Osteoblast (primary cell): ENCODE data around the gene CDC37. TPM values are rescaled to one million over a fixed set of nuclear protein-coding genes. Genes with fewer than 3 reads are reported as not detected.
A peak's percentile ranks its signal among the peaks of the same experiment; 100 is the strongest.

Experiments used
- DNase-seq: peaks from one replicate; pipeline ENCODE4 v3.0.0; 2011; ENCODE audit warnings: low spot score, mixed read lengths; ENCODE audit not compliant: insufficient read length; ENCODE audit errors: missing footprints
- H2AFZ ChIP-seq: 2 replicates; pipeline ENCODE4 v1.6.0; 2011; ENCODE audit warnings: mild to moderate bottlenecking, low read length
- H3K27ac ChIP-seq: 2 replicates; pipeline ENCODE4 v1.5.1; 2011; ENCODE audit warnings: mild to moderate bottlenecking, low read depth, low read length, moderate library complexity
- H3K27me3 ChIP-seq: 2 replicates; pipeline ENCODE4 v1.6.0; 2012; ENCODE audit warnings: mild to moderate bottlenecking, control low read depth, inconsistent platforms, low read length, moderate library complexity; ENCODE audit not compliant: insufficient read depth
- H3K36me3 ChIP-seq: 2 replicates; pipeline ENCODE4 v1.5.1; 2011; ENCODE audit warnings: mild to moderate bottlenecking, low read length, control low read depth, moderate library complexity; ENCODE audit not compliant: insufficient read depth
- H3K4me1 ChIP-seq: 2 replicates; pipeline ENCODE4 v1.5.1; 2011; ENCODE audit warnings: mild to moderate bottlenecking, low read length, control low read depth, moderate library complexity; ENCODE audit not compliant: insufficient read depth
- H3K4me2 ChIP-seq: 2 replicates; pipeline ENCODE4 v1.6.0; 2011; ENCODE audit warnings: mild to moderate bottlenecking, low read length; ENCODE audit not compliant: insufficient read depth
- H3K4me3 ChIP-seq: fragments of 200-600 bp; sonication (generic); 3 replicates; pipeline ENCODE4 v1.5.1; 2012; ENCODE audit warnings: mild to moderate bottlenecking, low read length, inconsistent platforms; ENCODE audit not compliant: insufficient read depth
- H3K79me2 ChIP-seq: 2 replicates; pipeline ENCODE4 v1.6.0; 2012; ENCODE audit warnings: mild to moderate bottlenecking, low read length, control low read depth, inconsistent platforms; ENCODE audit not compliant: insufficient read depth
- H3K9me3 ChIP-seq: 2 replicates; pipeline ENCODE4 v1.5.1; 2011; ENCODE audit warnings: low read depth, low read length, control low read depth
- H4K20me1 ChIP-seq: 2 replicates; pipeline ENCODE4 v1.6.0; 2012; ENCODE audit warnings: mild to moderate bottlenecking, low read length, control low read depth; ENCODE audit not compliant: insufficient read depth
- total RNA-seq: library from RNA; depleted of rRNA; stranded (reverse); fragments of >200 nt; gene quantifications from 2 replicates; pipeline ENCODE4 v1.2.3, GENCODE V29; 2012
- TF ChIP-seq, protein P1 (sequence below): IDR thresholded peaks from 2 replicates; pipeline ENCODE4 v1.5.1; 2011; ENCODE audit warnings: mild to moderate bottlenecking, low read depth, low read length, moderate library complexity; ENCODE audit errors: extremely low read depth

CDC37 gene
- total RNA-seq, 1 donor = 154 TPM

DNA sequence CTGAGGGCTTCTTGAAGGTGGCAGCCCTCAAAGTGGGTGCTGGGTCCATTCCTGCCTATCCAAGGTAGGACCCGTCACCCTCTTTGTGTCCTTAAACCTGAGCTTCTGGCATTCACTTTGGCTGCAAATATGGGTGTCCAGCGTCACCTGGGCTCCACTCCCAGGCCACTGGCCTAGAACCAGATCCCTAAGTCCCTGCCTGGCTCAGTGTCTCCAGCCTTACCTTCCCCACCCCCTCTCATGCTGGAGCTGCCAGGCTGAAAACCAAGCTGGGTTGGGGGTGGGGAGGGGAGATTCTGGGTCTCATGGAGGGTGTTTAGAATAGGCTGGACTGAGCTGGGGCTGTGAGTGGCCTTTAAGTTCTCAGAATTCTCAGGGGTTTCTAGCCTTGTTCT is 29.4 kb upstream of the CDC37 start:
- H3K79me2 ChIP-seq = no peaks in the 10 kb centered on the region
- peak overlapping the region; percentile 34 for H3K4me2 ChIP-seq
- peaks cover 12% of the 10 kb centered on the region for H3K4me1 ChIP-seq
- no peaks in the 10 kb centered on the region for H3K9me3 ChIP-seq
- H3K4me3 ChIP-seq = peak overlapping the region; percentile 73
- peak; percentile 31 for DNase-seq
- no peaks in the 10 kb centered on the region for H3K36me3 ChIP-seq
- H3K27ac ChIP-seq = no peak overlapping the region
- no peaks in the 10 kb centered on the region for H4K20me1 ChIP-seq
- no peak overlapping the region for H2AFZ ChIP-seq
- peaks cover 8% of the 10 kb centered on the region for H3K27me3 ChIP-seq
- TF ChIP-seq, protein P1, sequence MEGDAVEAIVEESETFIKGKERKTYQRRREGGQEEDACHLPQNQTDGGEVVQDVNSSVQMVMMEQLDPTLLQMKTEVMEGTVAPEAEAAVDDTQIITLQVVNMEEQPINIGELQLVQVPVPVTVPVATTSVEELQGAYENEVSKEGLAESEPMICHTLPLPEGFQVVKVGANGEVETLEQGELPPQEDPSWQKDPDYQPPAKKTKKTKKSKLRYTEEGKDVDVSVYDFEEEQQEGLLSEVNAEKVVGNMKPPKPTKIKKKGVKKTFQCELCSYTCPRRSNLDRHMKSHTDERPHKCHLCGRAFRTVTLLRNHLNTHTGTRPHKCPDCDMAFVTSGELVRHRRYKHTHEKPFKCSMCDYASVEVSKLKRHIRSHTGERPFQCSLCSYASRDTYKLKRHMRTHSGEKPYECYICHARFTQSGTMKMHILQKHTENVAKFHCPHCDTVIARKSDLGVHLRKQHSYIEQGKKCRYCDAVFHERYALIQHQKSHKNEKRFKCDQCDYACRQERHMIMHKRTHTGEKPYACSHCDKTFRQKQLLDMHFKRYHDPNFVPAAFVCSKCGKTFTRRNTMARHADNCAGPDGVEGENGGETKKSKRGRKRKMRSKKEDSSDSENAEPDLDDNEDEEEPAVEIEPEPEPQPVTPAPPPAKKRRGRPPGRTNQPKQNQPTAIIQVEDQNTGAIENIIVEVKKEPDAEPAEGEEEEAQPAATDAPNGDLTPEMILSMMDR = no peak

DNA sequence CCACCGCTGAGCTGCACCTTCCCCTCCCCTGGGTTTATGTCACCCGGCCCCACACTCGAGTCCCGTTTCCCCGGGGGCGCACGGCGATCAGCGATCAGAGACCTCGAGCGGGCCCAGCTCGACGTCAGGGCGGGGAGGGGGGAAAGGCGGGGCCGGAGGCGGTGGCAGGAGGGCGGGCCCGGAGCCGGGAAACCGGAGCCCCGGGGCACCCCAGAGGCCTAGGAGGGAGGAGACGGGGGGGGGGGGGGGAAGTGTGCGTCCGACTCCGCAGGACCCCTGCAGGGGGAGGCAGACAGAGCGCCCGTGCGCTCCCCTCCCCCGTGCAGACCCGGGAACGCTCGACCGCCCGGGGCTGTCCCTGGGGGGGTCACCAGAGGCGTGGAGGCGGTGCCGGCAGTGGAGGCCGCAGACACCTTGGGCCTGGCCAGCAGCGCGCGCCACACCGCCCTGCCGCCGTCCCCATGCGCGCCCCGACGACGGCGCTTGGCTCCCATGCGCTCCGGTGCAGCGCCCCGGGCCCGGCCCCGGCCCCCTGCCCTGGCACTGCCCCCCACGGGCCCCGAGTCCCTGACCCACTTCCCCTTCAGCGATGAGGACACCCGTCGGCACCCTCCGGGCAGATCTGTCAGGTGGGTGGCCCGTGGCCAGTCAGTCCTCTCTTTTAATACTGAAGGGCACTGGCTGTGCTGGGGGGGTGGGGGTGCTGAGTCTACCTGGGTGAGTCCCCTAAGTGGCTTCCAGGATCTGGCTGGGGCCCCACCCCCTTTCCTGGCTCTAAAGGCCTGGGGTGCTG is 28.8 kb upstream of the CDC37 start:
- DNase-seq = peak; percentile 97
- H3K4me1 ChIP-seq = peaks cover 12% of the 10 kb centered on the region
- H3K27ac ChIP-seq = no peak overlapping the region
- peaks cover 8% of the 10 kb centered on the region for H3K27me3 ChIP-seq
- TF ChIP-seq, protein P1 = no peak
- H3K9me3 ChIP-seq = no peaks in the 10 kb centered on the region
- no peaks in the 10 kb centered on the region for H4K20me1 ChIP-seq
- H3K4me3 ChIP-seq = peak overlapping the region; percentile 73
- H2AFZ ChIP-seq = peak overlapping the region; percentile 21
- H3K79me2 ChIP-seq = no peaks in the 10 kb centered on the region
- no peaks in the 10 kb centered on the region for H3K36me3 ChIP-seq
- H3K4me2 ChIP-seq = peak overlapping the region; percentile 83

DNA sequence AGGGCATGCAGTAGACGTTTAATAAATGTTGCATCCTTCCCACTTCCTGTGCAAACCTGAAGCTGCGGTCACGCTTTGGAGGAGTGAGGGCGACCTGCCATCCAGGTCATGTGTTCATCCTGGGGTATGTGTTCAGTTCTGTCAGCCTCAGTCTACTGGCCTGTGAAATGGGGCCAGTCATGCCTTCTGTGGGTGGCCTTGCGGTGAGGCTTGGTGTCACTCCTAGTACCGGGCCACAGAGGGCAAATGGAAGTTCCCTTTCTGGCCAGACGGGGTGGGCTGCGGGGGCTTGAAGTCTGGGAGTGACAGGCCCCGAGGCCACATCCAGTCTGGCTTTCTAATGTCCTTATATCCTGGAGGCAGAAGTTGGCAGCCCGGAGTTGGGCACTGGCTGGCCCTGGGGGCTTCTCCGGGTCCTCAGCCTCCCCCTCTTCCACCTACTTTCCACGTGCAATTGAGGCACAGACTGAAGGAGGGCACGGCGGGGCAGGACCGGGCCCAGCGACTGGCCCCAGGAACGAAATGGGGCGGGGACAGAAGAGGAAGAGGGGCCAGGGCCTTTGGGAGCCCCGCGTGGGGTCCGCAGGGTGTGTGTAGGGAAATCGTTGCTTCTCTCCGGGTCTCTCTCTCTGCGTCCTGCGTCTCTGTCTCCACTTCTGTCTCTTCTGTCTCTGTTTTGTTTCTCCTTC is 28.1 kb upstream of the CDC37 start:
- Histone ChIP-seq H3K79me2 (no peaks in the 10 kb centered on the region), H3K27ac (no peak overlapping the region), H3K27me3 (peaks cover 8% of the 10 kb centered on the region), H2AFZ (peak overlapping the region; percentile 78), H3K4me2 (peak overlapping the region; percentile 83), H3K36me3 (no peaks in the 10 kb centered on the region), H3K4me3 (peak overlapping the region; percentile 73), H4K20me1 (no peaks in the 10 kb centered on the region), H3K4me1 (peaks cover 12% of the 10 kb centered on the region), H3K9me3 (no peaks in the 10 kb centered on the region)
- TF ChIP-seq, protein P1 = no peak
- DNase-seq = peak; percentile 90
